GM21529 (cell line): ENCODE measurements around the gene SHKBP1.

Experiments used
- ATAC-seq: cut with Tn5 transposase; IDR thresholded peaks from one replicate; pipeline ENCODE4 v1.9.1; 2021; ENCODE audit not compliant: unreplicated experiment

Gene SHKBP1

GRCh38 chr19:40630571-40631160, 54.0 kb downstream of the SHKBP1 start:
- ATAC-seq, result no peak

DNA sequence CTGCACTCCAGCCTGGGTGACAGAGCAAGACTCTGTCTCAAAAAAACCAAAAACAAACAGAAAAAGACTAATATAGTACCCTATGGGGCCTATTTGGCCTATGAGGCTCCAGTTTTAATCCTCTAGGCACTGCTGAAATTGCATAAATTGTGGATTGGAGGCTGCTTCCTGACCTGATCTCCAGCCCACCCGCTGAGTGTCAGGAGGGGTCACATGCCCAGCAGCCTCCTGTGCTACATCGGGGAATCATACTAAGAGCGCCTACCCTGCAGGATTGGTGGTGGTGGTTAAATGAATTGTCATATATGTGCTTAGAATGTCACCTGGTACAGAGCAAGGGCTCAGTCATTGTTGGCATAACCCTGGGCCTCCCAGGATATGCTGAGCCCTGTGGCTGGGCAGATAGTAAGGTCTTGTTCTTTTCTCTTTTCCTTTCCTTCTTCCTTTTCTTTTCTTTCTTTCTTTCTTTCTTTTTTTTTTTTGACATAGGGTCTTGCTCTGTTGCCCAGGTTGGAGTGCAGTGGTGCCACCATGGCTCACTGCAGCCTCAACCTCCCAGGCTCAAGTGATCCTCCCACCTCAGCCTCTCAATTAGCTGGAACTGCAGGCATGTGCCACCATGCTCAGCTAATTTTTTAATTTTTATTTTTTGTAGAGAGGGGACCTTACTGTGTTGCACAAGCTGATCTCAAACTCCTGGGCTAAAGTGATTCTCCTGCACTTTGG, 55.8 kb downstream of the SHKBP1 start:
- no peak for ATAC-seq

- ATAC-seq, result no peak
Measured at GRCh38 chr19:40633207-40633606, 56.5 kb downstream of the SHKBP1 start.

DNA sequence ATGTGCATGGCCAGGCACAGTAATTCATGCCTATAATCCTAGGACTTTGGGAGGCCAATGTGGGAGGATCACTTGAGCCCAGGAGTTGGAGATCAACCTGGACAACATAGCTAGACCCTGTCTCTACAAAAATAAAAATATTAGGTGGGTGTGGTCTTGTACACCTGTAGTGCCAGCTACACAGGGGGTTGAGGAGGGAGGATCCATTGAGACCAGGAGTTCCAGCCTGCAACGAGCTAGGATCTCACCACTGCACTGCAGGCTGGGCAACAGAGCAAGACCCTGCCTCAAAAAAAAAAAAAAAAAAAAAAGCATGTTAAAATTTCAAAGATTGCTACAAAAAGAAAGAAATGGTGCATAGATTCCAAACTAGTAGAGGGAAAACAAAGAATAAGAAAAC, 61.7 kb downstream of the SHKBP1 start:
- no peak for ATAC-seq

DNA sequence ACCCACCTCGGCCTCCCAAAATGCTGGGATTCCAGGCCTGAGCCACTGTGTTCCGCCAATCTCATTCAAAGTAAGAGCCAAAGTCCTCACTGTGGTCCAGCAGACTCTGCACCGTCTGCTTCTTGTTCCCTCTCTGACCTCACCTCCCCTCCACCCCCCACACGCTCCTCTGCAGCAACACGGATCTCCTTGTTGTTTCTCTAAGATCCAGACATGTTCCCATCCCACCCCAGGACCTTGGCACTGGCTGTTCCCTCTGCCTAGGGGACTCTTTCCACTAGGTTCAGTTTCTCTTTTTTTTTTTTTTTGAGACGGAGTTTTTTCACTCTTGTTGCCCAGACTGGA, 62.9 kb downstream of the SHKBP1 start:
- no peak for ATAC-seq

- ATAC-seq, result no peak
Measured at GRCh38 chr19:40640744-40641143, 64.1 kb downstream of the SHKBP1 start.
